RWPE1 (cell line): ENCODE results near the gene SP140.

Experiments used
- CTCF ChIA-PET: fragments of 350-600 bp; sonication (Branson Sonifier 250); formaldehyde crosslinking; extraction: SDS; loops from one replicate; lab custom pipeline; 2021; lab: Yijun Ruan, JAX
- POLR2A ChIA-PET: fragments of 400-600 bp; formaldehyde crosslinking; extraction: SDS; loops from one replicate; lab custom pipeline; 2020; ENCODE audit warnings: antibody characterized with exemption; ENCODE audit not compliant: low non-redundant PET; lab: Yijun Ruan, JAX
- DNase-seq: peaks from one replicate; pipeline ENCODE4 v3.0.0; 2012; ENCODE audit warnings: low spot score
- H3K27ac ChIP-seq: fragments of 450-650 bp; 2 replicates; pipeline ENCODE4 v1.5.1; 2017
- TF ChIP-seq, protein P1 (sequence below): fragments of 450-650 bp; conservative IDR thresholded peaks from 2 replicates; pipeline ENCODE4 v1.5.1; 2017; ENCODE audit warnings: low read depth, mild to moderate bottlenecking

SP140 gene

DNA sequence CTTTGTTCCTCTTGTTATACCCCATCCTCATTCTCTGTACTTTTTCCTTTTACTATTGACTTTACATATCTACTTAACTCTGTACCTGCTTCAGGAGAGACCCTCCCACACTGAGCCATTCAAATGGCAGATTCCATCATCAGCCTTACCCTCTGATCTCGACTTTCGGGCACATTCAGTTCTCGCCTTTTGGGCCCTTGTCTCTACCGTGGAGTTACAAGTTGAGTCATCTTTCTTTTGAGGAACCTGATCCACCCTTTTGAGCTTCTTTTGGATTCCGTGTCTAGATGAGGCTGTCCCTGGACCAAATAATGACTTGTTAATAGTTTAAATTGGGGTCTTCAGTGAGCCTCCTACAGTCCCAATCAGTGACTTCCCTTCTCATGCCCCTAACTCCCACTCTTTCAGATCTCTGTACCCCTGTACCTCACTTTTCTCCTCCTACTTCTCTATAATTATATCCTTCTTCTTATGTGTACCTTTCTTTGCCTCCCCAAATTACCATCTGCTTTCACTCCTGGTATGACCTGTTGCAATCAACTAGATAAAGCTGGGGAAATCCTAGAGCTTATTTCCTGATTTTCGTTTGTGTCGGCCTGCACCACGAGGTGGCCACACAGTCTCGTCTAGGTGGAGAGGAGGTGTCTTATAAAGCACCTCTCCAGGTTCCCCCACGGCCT lies 23.0 kb upstream of the SP140 start:
- CTCF ChIA-PET, result no interaction called here
- no peak overlapping the region for H3K27ac ChIP-seq
- POLR2A ChIA-PET, result no interaction called here
- TF ChIP-seq, protein P1, sequence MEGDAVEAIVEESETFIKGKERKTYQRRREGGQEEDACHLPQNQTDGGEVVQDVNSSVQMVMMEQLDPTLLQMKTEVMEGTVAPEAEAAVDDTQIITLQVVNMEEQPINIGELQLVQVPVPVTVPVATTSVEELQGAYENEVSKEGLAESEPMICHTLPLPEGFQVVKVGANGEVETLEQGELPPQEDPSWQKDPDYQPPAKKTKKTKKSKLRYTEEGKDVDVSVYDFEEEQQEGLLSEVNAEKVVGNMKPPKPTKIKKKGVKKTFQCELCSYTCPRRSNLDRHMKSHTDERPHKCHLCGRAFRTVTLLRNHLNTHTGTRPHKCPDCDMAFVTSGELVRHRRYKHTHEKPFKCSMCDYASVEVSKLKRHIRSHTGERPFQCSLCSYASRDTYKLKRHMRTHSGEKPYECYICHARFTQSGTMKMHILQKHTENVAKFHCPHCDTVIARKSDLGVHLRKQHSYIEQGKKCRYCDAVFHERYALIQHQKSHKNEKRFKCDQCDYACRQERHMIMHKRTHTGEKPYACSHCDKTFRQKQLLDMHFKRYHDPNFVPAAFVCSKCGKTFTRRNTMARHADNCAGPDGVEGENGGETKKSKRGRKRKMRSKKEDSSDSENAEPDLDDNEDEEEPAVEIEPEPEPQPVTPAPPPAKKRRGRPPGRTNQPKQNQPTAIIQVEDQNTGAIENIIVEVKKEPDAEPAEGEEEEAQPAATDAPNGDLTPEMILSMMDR, result no peak
- DNase-seq, result no peak

DNA sequence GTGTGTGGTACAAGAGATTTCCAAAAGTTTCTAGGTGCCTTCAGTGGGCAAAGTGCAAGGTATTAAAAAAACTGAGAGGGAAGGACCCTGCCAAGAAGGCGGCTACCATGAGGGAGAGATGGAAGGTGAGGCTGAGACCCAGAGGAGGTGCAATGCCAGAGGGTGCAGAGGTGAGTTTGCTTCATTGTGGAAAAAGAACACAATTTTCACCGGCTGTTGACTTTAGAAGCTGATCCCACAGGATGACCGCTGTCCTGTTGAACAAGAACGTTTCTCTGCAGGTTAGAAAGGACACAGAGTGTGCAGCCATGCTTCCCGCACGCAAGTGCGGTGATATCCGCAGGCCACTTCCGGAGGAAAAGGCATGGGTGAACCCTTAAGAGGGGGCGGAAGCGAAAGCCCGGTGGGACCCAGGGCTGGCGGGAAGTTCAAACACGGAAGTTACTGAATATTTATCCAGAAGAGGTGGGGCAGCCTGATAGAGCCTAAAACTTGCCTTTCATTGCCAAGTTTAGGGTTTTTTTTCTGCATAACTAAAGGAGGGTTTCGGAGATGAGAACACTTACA lies 22.3 kb upstream of the SP140 start:
- DNase-seq, result no peak
- ChIA-PET CTCF (no interaction called here), POLR2A (no interaction called here)
- H3K27ac ChIP-seq, result no peak overlapping the region
- TF ChIP-seq, protein P1, result no peak

DNA sequence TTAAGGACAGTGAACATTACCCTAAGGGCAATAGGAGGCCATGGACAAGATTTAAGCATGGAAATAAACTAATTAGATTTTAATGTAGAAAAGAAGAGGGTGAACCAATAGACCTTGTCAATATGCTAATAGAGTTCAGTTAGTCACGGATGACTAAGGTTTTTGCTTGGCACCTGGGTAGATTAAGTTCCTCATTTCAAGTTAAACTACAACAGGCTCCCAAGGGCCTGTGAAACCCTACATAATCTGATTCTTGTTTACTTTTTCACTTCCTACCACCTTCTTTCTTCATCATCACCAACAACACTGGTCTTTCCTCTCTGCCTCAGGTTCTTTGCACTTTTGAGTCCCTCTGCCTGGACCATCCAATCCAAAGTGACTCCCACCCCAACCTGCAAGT lies 20.5 kb upstream of the SP140 start:
- POLR2A ChIA-PET, result no interaction called here
- DNase-seq, result no peak
- H3K27ac ChIP-seq, result no peak overlapping the region
- CTCF ChIA-PET, result interaction anchor here (0.7 to 0.9 kb wide), 2 partner anchors 138 to 262 kb away, joined by 3 read pairs; no protein-coding TSS in a partner anchor
- TF ChIP-seq, protein P1, result no peak

DNA sequence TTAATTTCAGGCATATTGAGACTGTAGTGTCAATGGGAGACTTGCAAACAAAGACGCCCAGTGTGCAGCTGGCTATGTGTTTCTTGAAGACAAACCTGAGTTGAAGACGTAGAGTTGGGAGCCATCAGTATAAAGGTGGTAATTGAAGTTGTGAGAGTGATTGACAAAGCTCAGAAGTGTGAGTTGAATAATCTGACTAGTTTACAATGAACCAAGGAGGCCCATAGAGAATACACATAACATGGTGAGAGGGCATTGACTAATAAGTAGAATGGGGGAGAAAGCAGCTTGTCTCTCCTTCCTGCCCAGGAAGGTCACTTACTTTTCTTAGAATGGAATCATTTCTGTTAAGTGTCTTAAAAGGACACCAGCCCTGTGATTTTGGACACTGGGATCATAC lies 19.8 kb upstream of the SP140 start:
- no peak overlapping the region for H3K27ac ChIP-seq
- DNase-seq, result no peak
- TF ChIP-seq, protein P1, result no peak
- ChIA-PET CTCF (interaction anchor here (0.9 kb wide), 1 partner anchor 138 kb away, joined by 3 read pairs; no protein-coding TSS in a partner anchor), POLR2A (no interaction called here)

DNA sequence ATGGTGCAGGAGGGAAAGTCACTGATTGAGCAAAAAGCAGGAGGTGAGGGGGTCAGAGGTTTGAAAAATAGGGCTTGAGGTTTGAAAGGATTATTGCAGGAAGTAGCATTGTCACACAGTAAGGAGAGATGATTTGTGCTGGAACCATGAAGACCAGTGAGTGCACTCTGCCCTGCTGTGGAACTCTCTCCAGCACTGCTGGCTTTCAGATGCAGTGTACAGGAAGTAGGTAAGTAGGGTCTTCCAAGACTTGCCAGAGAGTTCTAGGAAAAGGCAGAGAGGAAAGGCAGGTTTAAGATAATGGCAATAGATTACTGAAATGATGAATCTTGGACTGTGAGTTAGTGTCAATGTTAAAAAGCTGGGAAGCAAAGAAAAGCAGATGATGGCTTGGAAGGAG lies 17.0 kb upstream of the SP140 start:
- DNase-seq, result no peak
- no peak overlapping the region for H3K27ac ChIP-seq
- CTCF ChIA-PET, result interaction anchor here (0.6 kb wide), 1 partner anchor 1157 kb away, joined by 3 read pairs; no protein-coding TSS in a partner anchor
- TF ChIP-seq, protein P1, result no peak
- POLR2A ChIA-PET, result no interaction called here

DNA sequence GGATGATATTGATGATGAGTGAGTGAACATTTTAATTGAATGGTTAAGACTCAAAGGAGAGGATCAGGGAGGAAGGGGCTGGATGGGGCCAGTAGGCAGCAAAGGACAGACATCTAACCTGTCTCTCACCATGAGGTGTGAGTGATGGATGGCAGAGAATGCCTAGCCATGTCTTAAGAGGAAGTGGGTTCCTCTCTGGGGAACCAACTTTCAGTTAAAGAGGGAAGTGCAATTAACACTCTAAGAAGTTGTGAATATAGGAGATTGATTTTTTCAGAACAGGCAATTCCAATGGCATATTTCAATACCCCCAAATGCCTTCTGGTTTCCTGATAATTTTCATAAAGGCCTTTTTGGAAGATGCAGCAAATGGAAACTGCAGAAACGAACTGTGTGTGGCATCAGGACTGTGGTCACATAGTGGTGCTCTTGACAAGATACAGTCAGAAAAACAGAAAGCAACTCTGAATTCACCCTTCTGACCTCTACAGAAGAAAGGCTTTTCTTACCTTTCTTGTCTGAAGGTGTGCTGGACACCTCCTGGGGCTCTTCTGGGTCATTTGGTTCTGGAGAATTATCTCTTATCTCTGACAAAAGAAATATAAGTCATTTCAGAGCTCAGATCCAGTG lies 16.0 kb upstream of the SP140 start:
- no peak overlapping the region for H3K27ac ChIP-seq
- DNase-seq, result no peak
- TF ChIP-seq, protein P1, result no peak
- CTCF ChIA-PET, result interaction anchor here (0.6 kb wide), 1 partner anchor 589 kb away, joined by 3 read pairs; no protein-coding TSS in a partner anchor
- POLR2A ChIA-PET, result no interaction called here
